Tibial nerve (tissue), 4 donors: Measurements from ENCODE around the gene SEMA5A.

Source experiments
- CTCF ChIP-seq, 5 experiments: fragments of 200-600 bp in 3 of 5; fragments of 450-650 bp in 2 of 5; sonication (generic) in 3 of 5; IDR thresholded peaks; one replicate each; pipeline ENCODE4 v1.5.1; 2016 to 2019; ENCODE audit warnings: antibody characterized with exemption in 5 of 5, mild to moderate bottlenecking in 3 of 5, moderate library complexity in 2 of 5
- EP300 ChIP-seq, 2 donors: sonication (generic); formaldehyde crosslinking; IDR thresholded peaks; one replicate each; pipeline ENCODE4 v1.6.1; 2017; ENCODE audit warnings: antibody characterized with exemption in 2 of 2, mild to moderate bottlenecking in 1 of 2
- POLR2A ChIP-seq, 2 donors: fragments of 450-650 bp; IDR thresholded peaks; one replicate each; pipeline ENCODE4 v1.6.1; 2017; ENCODE audit warnings: antibody characterized with exemption in 2 of 2, mild to moderate bottlenecking in 2 of 2, moderate library complexity in 2 of 2

GRCh38 chr5:9502864-9503263, 43.0 kb downstream of the SEMA5A start:
- no peak for TF ChIP-seq POLR2A (IDR thresholded peaks at IDR 0.05)
- no peak for TF ChIP-seq EP300 (IDR thresholded peaks at IDR 0.05)
- no peak for TF ChIP-seq CTCF (IDR thresholded peaks at IDR 0.05)
